ENCODE results near the gene ANKRD63. TPM values are rescaled to one million over a fixed set of nuclear protein-coding genes. Genes with fewer than 3 reads are reported as not detected.

ANKRD63 gene
- total and polyA plus RNA-seq, 2 of the 13 experiments (the other 11 are each of a cell fraction or from before 2014, with no cell fraction given), result not detected

- no peak overlapping the region for H3K9ac ChIP-seq (ENCODE audit: insufficient read depth, low read depth, low read length)
- no TSS peak for BruUV-seq (replicated peaks)
- H3K4me2 ChIP-seq (ENCODE audit: low read depth, low read length), result no peak overlapping the region
- no peaks in the 10 kb centered on the region for H3K9me3 ChIP-seq (ENCODE audit: low read length)
- H3K4me3 ChIP-seq (replicated peaks in 1 of 3; ENCODE audit: insufficient read depth in 1 of 3, low read depth in 2 of 3, low read length in 3 of 3), result no peak overlapping the region
- ATAC-seq (no peak), FAIRE-seq (no peak), DNase-seq (ENCODE audit: low spot score) (no peak)
- H3K27me3 ChIP-seq (ENCODE audit: control insufficient read depth in 1 of 2, insufficient read depth in 2 of 2, low read length in 2 of 2), result peaks cover 6 to 46% of the 10 kb centered on the region in 2 experiments; a peak in 4 of 5 replicates
- intact Hi-C loops (cut with micrococcal nuclease; ENCODE audit: unreplicated experiment), result loop anchor here (10.0 kb wide), 1 partner anchor 166 kb away; the partner anchor contains the start of gene BMF
- TF ChIP-seq ATF2 (CRISPR knock-in tag; IDR thresholded peaks at IDR 0.05) (no peak), GATAD1 (CRISPR knock-in tag; IDR thresholded peaks at IDR 0.05) (no peak), MAFK (conservative IDR thresholded peaks at IDR 0.05 in 1 of 2, IDR thresholded peaks at IDR 0.05 in 1 of 2; ENCODE audit: low read length in 2 of 2) (no peak), RERE (CRISPR knock-in tag; IDR thresholded peaks at IDR 0.05; ENCODE audit: low read depth) (no peak), FOXA1 (IDR thresholded peaks at IDR 0.05) (no peak), FOXA1 (CRISPR knock-in tag; IDR thresholded peaks at IDR 0.05) (no peak), HMGXB4 (CRISPR knock-in tag; IDR thresholded peaks at IDR 0.05; ENCODE audit: borderline replicate concordance in 1 of 2, low read depth in 1 of 2) (no peak), ZNF530 (CRISPR knock-in tag; IDR thresholded peaks at IDR 0.05; ENCODE audit: low read depth) (no peak)
- no peaks in the 10 kb centered on the region for H3K36me3 ChIP-seq (replicated peaks in 1 of 2; ENCODE audit: control insufficient read depth in 1 of 2, insufficient read depth in 2 of 2, low read length in 2 of 2)
- POLR2A ChIA-PET, result no interaction called here
- H4K20me1 ChIP-seq (ENCODE audit: insufficient read depth, low read length), result no peaks in the 10 kb centered on the region
- CTCF ChIA-PET (ENCODE audit: low intra/inter-chr PET ratio, low total read pairs), result no interaction called here
- in situ Hi-C loops (cut with HindIII; ENCODE audit: extremely low pct_ligation_motif_present, low pct_unique_long_range_greater_than_20kb), result loop anchor here (5.0 kb wide), 2 partner anchors 53 to 223 kb away; no protein-coding TSS in a partner anchor
- peaks cover 27% of the 10 kb centered on the region for H3K4me1 ChIP-seq (ENCODE audit: insufficient read depth, low read length)
- WGBS (ENCODE audit: low lambda C conversion rate), result 30% methylated on average over 7 of the region's 11 CpGs
- H3K27ac ChIP-seq (ENCODE audit: extremely low read length, insufficient read depth, low read length), result no peak overlapping the region
- no peak overlapping the region for H2AFZ ChIP-seq (ENCODE audit: low read length)
- H3K79me2 ChIP-seq (ENCODE audit: insufficient read depth, low read length), result no peaks in the 10 kb centered on the region
Measured at GRCh38 chr15:40270246-40270995, 12.4 kb downstream of the ANKRD63 start.
